ENCODE results near the gene MXRA7.
"Not testable (repeated sequence)": the region's sequence is repeated elsewhere in the genome, so short reads cannot be mapped to it uniquely, and the experiment has no call there.

The MXRA7 gene

GRCh38 chr17:76716146-76716838 lies 5.5 kb upstream of the MXRA7 start:
- DNase-seq (ENCODE audit: extremely low read depth in 1 of 2, low read depth in 1 of 2) = peak; percentile 42 to 71

GRCh38 chr17:76715496-76715830 lies 4.7 kb upstream of the MXRA7 start:
- DNase-seq (ENCODE audit: extremely low read depth in 1 of 2, low read depth in 1 of 2) = no peak

GRCh38 chr17:76714822-76715495 lies 4.2 kb upstream of the MXRA7 start:
- DNase-seq (ENCODE audit: extremely low read depth in 1 of 2, low read depth in 1 of 2) = peak; percentile 50 to 69

DNA sequence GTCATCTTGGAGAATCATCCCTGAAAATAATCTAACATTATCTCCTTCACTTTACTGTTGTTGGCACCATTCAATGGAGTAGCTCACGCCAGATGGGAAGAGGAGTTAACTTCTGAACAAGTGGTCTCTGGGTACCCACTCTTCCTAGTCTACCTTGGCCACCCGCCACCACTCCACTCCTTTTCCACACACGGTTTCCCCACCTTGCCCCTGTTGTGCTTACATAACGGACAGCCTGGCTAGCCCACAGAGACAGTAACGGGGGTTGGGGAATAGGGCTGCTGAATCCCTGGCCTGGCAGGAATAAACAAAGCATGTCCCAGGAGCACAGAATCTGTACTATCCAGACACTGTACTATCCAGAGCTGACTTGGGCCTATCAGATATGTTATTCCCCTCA lies 3.6 kb upstream of the MXRA7 start:
- DNase-seq (ENCODE audit: extremely low read depth in 1 of 2, low read depth in 1 of 2) = no peak

GRCh38 chr17:76713765-76714164 lies 3.0 kb upstream of the MXRA7 start:
- DNase-seq (ENCODE audit: extremely low read depth in 1 of 2, low read depth in 1 of 2) = no peak

DNA sequence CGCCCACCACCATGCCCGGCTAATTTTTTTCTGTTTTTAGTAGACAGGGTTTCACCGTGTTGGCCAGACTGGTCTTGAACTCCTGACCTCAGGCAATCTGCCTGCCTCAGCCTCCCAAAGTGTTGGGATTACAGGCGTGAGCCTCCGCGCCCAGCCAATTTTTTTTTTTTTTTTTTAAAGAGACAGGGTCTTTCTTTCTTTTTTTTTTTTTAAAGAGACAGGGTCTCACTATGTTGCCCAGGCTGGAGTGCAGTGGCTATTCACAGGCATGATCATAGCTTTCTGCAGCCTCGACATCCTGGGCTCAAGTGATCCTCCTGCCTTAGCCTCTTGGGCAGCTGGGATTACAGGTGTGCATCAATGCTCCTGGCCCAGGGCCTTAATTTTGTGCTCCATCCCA lies 1.6 kb upstream of the MXRA7 start:
- DNase-seq (ENCODE audit: extremely low read depth in 1 of 2, low read depth in 1 of 2) = not testable (repeated sequence)

GRCh38 chr17:76709951-76710862 lies 558 bp downstream of the MXRA7 start:
- not testable (repeated sequence) for DNase-seq (ENCODE audit: extremely low read depth in 1 of 2, low read depth in 1 of 2)

- no peak for DNase-seq (ENCODE audit: extremely low read depth in 1 of 2, low read depth in 1 of 2)
Measured at GRCh38 chr17:76709077-76709950, 1.5 kb downstream of the MXRA7 start.

GRCh38 chr17:76707985-76708807 lies 2.6 kb downstream of the MXRA7 start:
- DNase-seq (ENCODE audit: extremely low read depth in 1 of 2, low read depth in 1 of 2) = no peak

DNA sequence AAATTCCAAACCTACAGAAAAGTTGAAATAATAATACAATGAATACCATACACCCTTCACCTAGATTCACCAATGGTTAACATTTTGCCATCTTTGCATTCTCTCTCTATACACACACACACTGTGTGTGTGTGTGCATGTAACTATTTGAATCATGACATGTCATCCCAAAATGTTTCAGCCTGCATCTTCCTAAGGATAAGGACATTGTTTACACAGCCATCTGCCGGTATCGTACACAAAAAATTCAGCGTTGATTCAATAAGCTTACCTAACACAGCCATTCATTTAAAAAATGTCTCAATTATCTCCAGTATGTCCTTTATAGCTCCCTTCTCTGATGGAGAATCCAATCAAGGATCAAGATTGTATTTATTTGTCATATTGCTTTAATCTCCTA lies 3.9 kb downstream of the MXRA7 start:
- no peak for DNase-seq (ENCODE audit: extremely low read depth in 1 of 2, low read depth in 1 of 2)

GRCh38 chr17:76704805-76705204 lies 6.0 kb downstream of the MXRA7 start:
- no peak for DNase-seq (ENCODE audit: extremely low read depth in 1 of 2, low read depth in 1 of 2)

DNA sequence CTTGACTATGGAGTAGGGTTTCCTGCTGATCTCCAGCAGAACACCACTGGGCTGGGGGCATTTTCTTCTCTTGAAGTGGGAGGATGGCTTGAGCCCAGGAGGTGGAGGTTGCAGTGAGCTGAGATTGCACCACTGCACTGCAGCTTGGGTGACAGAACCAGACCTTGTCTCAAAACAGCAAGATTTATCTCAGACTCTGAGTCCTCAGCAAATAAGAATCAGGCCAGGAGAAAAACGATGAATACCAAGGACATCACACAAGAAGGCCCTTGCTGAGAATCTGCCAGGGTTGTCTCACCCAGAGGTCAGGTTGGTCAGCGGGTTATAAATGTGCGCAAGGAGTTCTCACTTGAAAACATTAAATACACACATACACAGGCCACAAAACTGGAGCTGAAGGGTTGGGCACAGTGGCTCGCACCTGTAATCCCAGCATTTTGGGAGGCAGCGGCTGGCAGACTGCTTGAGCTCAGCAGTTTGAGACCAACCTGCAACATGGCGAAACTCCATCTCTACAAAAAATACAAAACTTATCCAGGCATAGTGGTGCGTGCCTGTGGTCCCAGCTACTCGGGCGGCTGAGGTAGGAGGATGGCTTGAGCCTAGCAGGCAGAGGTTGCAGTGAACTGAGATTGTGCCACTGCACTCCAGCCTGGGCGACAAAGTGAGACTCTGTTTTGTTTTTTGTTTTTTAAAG lies 7.7 kb downstream of the MXRA7 start:
- no peak for DNase-seq (ENCODE audit: extremely low read depth in 1 of 2, low read depth in 1 of 2)

- no peak for DNase-seq (ENCODE audit: extremely low read depth in 1 of 2, low read depth in 1 of 2)
Measured at GRCh38 chr17:76702076-76702475, 8.7 kb downstream of the MXRA7 start.

- DNase-seq (ENCODE audit: extremely low read depth in 1 of 2, low read depth in 1 of 2) = no peak
Measured at GRCh38 chr17:76701471-76701967, 9.2 kb downstream of the MXRA7 start.

- DNase-seq (ENCODE audit: extremely low read depth in 1 of 2, low read depth in 1 of 2) = no peak
Measured at GRCh38 chr17:76700617-76701470, 9.9 kb downstream of the MXRA7 start.

- DNase-seq (ENCODE audit: extremely low read depth in 1 of 2, low read depth in 1 of 2) = no peak
Measured at GRCh38 chr17:76700270-76700616, 10.5 kb downstream of the MXRA7 start.

DNA sequence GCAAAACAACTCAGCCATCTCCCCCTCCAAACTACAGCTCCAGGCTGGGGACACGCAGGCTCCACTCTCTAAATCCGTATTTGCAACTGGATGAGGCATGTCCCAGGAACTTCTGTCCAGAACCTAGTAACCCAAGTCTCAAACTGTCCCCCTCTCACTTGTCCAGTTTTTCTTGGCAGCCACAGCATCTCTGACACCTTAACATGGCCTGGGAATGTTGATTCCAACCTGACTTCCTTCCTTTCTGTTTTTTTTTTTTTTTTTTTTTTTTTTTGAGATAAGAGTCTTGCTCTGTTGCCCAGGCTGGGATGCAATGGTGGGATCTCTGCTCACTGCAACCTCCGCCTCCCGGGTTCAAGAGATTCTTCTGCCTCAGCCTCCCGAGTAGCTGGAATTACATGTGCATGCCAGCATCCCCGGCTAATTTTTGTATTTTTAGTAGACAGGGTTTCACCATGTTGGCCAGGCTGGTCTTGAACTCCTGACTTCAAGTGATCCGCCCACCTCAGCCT lies 12.2 kb downstream of the MXRA7 start:
- DNase-seq (ENCODE audit: extremely low read depth in 1 of 2, low read depth in 1 of 2) = not testable (repeated sequence)
